Hematopoietic multipotent progenitor cell treated with erythropoietin and hydrocortisone succinate and interleukin-3 and kit ligand, for 6 days (in vitro differentiated cells): ENCODE results near the gene CCDC15.

Experiments used
- DNase-seq: peaks from one replicate; pipeline ENCODE4 v3.0.0-alpha.2; 2015

Gene CCDC15

DNA sequence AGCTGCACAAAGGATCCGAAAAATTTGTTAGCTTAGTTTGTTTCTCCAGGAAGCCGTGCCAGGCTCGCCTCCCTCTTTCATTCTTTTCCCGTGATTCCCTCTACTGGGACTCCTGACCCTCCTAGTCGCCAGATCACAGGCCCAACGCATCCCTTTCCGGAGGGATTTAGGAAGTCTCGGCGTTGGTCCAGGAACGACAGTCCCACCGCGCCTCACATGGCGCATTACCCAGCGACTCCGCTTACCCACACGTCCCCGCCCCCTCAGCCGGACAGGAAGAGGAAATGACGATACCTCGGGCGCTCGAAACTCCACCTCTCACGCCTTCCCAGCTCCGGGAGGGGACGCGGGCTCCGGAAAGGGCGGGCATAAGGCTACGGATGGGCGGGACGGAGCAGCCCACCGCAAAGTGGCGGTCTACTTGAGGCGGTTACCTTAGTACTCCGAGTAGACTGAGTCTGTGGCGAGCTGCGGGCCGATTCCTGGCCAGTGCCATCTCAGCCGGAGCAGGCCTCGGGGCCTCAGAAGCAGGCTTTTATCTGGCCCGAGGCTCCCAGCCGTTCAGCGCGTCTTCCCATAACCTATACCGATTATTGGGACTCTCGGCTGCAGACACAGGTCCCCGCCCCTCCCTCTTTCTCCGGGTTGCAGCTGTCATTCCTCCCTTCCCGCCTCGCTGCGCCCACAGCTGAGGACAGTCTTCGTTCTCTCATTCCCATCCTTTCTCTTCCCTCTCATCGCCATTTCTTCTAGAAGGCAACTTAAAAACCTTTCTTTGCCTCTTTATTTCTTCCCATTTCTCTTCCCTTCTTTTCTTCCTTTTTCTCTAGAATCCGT is at the start of gene CCDC15:
Gene CCDC15, plus strand, starts transcription at position 450 of the 837 bp plus-strand sequence. CDS start 531 bp downstream, outside the sequence.
- peak; percentile 99 for DNase-seq

- DNase-seq, result no peak
These were observed 38.2 kb upstream of the CCDC15 start for GRCh38 chr11:124915541-124916369.

DNA sequence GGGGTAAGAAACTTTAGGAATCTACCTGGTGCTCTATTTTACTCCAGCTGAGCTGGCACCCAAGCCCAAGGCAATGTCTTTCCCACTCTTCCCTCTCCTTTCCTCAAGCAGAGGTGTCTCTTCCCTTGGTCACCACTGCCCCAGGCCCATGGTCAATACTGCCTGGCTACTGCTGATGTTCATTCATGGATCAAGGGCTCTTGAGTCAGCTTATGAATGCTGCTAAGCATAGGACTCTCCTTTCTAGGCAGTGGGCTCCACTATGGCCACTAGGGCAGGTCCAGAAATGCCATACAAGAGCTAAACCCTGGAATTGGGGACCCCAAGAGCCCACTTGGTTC is 37.7 kb upstream of the CCDC15 start:
- DNase-seq, result no peak

DNA sequence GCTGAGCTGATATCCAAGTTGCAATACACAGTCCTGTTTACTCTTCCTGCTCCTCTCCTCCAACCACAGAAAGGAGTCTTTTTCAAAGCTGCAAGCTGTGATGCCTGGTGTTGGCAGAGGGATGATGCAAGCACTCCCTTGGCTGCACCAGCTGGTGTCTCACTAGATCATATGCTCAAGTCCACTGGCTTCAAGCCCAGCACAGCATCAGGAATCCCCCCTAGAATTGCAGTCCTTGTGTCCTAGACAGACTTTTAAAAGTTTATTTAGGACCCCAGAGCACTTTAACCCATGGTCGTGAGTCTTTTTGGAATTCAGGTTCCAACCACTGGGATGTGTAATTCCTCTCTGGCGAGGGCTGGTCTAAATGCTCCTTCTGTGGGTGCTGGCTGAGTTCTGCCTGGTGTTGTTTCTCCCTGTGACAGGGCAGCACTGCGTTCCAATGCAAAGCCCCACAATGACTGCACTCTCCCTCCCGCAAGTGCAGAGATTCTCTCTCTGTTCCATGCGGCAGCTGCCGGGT is 36.8 kb upstream of the CCDC15 start:
- DNase-seq, result no peak

- DNase-seq, result no peak
These were observed 35.1 kb upstream of the CCDC15 start, which contains the start of gene HEPN1 for GRCh38 chr11:124918950-124919349. TSS of gene HEPN1 (plus strand) at chr11:124919250.

- DNase-seq, result no peak
These were observed 34.1 kb upstream of the CCDC15 start for GRCh38 chr11:124919898-124920297.

- no peak for DNase-seq
These were observed 33.6 kb upstream of the CCDC15 start for GRCh38 chr11:124920356-124920755.

DNA sequence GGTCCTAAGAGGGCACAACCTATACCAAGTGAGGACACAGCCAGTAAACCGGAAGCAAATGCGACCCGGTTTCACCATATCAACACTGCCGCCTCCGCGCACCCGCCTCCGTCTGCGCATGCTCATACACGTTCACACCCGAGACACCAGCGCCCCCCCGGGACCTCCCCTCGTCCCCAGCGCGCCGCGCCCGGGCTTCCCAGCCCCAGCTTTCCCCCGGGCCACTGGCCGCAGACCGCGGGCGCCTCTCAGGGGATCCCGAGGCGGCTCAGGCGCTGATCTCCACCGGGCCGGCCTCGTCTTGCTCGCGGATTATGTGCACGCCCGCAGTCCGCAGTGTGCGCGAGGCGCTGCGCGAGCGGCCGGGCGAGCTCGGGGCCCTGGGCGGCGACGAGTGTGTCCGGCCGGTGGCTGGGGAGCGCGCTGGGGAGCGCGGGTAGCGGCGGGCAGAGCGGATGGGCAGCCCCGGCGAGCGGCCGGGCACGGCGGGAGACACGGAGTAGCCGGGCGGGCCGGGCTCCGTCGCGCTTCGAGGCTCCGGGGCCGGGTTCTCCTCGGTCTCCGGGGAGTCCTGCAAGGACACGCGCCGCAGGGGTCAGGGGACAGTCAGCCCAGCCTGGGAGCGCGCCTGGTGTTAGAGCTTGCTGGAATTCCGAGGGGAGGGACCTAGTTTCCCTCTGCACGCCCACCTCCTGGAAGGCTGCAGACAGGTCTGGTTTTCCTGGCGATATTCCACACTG is 33.0 kb upstream of the CCDC15 start:
- DNase-seq, result peak; percentile 82

DNA sequence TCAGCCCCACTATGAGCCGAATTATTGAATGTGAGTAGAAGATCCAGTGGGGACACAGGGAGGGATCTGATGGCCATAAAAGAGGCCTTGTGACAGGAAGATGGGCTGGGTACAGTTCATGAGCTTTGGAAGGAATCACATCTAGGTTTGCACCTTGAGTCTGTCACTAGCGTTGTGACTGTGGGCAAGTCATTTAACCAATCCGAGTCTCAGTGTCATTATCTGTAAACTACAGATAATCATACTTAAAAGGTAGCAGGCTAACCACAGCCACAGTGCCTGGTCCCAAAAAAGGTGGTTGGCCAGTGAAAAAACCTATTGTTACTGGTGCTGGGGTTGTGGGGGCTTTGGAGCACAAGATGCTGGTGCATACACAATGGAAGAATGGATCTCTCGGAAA is 31.2 kb upstream of the CCDC15 start:
- DNase-seq, result peak; percentile 28

GRCh38 chr11:124923296-124923695 is 30.7 kb upstream of the CCDC15 start:
- no peak for DNase-seq

GRCh38 chr11:124928942-124929665 is 24.9 kb upstream of the CCDC15 start:
- no peak for DNase-seq

- DNase-seq, result no peak
These were observed 23.2 kb upstream of the CCDC15 start for GRCh38 chr11:124930799-124931198.

DNA sequence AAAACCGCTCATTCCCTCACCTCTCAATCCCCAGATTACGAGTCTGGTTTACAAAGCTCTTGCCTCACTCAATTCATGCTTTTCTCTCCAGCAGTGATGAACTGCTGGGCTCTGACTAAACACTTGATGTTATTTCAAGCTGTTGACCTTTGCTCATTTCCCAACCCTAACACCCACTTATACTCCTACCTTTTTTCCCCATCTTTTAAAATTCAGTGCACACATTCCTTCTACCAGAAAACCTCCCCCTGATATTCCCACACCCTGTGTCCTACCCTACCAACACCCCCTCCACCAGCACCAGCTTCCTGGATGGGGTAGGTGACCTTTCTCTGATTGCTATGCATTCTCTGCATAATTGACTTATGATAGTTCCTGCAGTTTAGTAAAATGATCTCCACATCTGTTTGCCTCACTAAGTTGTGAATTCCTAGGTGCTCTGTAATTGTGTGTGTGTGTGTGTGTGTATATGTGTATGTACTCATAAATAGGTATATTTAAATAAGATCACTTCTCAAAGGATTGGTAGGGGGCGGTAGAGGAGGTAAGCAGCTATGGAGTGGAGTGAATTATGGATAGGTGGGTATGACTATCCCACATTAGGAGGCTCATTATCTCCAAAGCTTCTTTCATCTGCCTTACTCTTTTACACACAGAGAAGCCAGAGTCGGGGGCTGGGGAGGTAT is 19.0 kb upstream of the CCDC15 start:
- no peak for DNase-seq

GRCh38 chr11:124935548-124936514 is 18.2 kb upstream of the CCDC15 start, which contains the start of gene HEPACAM:
TSS of gene HEPACAM (minus strand) at chr11:124936047. CDS start at chr11:124936006, 41 bp downstream.
- DNase-seq, result no peak

GRCh38 chr11:124937336-124937935 is 16.6 kb upstream of the CCDC15 start:
- no peak for DNase-seq

DNA sequence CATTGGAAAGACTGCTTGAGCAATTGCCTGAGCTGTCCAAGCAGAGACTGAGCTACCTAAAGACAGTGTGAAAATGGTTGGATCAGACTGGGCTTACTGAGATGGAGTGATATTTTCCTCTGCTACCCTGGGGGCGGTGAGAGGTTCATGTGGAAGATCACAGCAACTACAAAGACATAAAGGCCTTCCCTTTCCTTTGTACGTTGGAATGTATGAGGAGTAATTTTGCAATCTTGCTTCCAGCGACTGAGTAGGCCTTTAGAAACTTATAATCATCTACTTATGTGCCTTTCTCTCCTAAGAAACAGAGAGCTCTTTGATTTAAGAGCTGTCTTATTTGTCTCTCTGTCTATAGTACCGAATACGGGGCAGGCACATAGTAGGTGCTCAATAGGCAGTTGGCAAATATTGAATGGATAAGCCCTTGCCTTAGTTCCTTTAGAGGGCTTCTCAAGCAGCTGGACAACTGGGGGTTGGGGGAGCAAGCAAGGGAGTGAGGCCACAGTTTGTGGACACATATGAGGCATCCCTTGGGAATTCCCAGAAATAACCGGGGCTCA is 15.7 kb upstream of the CCDC15 start:
- DNase-seq, result no peak

GRCh38 chr11:124938970-124939369 is 15.0 kb upstream of the CCDC15 start:
- no peak for DNase-seq

DNA sequence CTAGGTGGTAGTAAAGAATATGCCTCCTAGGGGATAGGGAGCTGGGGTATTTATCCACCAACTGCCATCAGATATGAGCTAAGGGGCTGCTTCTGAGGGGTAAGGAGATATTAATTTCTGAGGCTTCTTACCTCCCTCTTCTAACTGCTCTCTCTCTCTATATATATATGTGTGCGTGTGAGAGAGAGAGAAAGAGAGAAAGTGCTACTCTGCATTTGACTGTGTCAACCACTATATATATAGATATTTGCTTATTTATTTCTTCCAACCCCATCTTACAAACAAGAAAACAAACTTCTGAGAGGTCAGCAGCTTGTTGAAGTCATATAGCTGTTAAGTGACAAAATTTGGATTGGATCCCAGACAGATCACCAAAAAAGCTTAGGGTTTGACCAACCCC is 12.3 kb upstream of the CCDC15 start:
- DNase-seq, result no peak

GRCh38 chr11:124942466-124943253 is 11.3 kb upstream of the CCDC15 start:
- DNase-seq, result no peak
